ENCODE data around the gene TNFRSF25.
"Not testable (repeated sequence)": the region's sequence is repeated elsewhere in the genome, so short reads cannot be mapped to it uniquely, and the experiment has no call there.

The TNFRSF25 gene

DNA sequence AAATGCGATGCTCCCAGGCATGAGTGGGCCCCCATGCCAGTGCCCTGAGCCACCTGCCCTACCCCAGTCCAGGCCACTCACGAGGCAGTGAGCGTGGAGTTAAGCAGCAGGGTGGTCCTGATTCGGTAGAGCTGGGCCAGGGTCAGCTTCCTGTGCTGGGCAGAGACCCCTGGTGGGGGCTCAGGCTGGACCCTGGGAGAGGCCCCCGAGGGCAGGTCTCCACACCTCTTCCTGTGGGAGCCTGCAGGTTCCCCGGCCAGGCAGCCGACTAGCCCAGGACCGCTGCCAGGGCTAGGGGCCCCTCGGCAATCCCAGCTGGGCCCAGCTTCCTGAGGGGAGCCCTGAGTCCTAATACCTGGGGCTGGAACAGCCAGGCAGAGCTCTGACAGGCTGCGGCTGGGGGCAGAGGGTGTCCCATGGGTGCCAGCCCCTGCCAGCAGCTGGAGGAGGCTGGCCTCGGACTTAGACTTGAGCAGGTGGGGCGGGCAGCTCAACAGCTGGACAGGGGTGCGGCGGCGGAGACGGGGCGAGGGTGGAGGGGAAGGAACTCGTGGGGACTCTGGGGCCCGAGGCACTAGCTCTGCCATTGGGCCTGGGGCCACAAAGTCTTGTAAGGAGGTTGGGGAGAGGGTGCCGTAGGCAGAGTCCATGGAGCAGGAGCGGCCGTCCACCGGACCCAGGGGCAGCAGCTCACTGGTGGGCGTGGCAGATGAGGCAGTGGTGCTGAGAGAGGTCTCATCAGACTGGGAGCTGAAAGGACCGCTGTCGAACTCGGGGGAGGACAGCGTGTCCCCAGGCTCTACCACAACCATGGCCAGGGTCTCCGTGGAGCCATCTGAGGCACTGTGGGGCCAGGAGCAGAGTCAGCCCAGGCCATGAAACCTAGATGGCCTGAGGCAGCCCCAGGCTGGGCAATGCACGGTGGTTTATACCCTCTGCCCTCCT lies 2.0 kb upstream of the TNFRSF25 start:
- no peak for FAIRE-seq

DNA sequence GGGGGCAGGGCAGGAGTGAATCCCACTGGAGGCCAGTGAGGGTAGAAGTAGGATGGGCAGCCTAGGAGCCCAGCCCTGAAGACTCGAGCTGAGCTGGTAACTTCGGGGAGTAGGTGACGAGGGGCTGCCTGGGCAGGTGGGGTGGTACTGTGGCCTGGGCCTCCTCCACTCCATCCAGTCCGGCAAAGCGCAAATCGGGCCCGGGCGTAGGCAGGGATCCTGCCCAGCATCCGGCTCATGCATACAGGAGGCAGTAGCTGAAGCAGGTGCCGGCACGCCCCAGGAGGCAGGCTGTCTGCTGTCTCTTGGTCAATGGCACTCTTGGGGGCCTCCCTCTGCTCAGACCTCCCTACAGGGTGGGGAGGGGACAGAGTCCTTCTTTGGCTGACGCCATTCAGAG lies 1.3 kb upstream of the TNFRSF25 start:
- FAIRE-seq, result no peak

DNA sequence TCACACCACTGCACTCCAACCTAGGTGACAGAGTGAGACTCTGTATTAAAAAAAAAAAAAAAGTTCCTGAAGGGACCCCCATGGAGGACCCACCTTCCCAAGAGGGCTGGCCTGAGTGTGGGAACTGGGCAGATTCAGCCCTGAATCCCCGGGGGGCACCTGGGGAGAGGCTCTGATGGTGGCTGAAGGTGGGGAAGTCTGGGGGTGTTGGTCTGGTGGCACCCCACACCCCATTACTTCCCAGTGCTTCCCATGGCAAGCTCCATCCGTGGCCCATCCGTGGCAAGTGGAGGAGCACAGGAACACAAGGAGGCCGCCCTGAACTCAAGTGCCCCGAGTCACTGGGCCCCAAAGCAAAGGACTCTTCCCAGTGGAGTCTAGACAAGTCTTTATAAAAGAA lies 778 bp upstream of the TNFRSF25 start:
- no peak for FAIRE-seq

DNA sequence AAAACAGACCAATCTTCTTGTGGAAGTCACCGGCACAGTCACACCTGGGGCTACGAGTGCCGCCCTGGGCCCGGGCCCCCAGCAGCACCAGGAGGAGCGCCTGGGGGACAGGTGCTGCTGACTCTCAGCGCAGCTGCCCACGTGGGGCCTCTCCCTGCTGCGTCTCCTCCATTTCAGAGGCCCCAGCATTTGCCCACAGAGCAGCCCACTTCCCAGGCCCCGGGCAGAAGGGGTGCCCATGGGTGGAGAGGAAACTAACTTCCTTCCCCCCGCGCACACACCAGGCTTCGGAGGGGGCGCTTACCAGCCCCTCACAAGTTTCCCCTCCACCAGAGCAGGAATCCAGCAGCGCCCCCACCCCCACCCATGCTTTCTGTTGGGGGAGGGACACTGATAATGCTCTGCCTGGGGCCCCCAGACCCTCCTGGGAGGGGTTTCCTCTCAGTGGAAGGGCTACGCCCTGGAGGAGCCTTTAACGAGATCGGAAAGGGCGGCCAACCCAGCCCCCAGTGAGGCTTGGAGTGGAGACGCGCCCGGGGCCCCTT lies 440 bp downstream of the TNFRSF25 start:
- no peak for FAIRE-seq

DNA sequence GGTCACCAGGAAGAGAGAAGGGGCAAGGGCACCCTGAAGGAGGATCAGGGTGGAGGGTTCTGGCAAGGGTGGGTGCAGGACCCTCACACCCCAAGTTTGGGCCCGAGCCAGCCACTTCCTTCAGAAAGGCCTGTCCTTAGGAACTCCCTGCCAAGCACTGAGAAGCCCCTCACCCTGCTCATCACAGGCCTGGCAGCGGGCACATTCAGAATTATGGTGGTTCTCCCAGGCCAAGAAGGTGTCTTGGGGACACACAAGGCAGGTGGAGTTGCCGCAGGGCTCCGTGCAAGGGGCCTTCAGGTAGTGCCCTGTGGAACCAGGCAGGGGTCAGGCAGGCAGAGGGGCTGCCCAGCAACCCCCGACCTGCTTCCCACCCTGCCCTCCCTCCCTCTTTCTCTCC lies 1.1 kb downstream of the TNFRSF25 start:
- no peak for FAIRE-seq

DNA sequence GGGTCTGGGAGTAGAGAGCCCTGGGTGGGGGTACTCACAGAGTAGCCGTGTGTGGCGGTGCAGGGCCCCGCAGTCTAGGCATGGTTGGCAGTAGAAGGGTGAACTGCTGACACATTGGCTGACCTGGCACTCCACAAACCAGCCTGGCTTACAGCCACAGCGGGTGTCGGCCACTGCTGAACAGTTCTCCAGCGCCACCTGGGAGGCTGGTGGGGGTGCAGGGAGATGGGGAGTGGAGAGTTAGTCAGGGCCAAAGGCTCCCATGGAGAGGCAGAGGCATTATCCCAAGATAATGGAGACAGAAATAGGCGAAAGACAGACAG lies 1.5 kb downstream of the TNFRSF25 start:
- no peak for FAIRE-seq

DNA sequence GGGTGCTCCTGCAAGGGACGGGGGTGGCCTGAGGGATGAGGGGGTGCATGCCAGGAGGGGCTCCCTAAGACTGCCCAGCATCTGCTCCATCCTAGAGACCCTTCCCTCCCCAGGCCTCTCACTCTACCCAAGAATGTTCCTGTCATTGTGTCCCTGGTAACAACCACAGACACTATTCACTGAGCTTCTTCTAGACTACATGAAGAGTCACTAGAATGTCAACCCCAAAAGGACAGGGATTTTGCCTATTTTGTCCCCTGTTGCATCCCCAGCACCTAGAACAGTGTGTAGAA lies 2.9 kb downstream of the TNFRSF25 start:
- FAIRE-seq, result no peak

DNA sequence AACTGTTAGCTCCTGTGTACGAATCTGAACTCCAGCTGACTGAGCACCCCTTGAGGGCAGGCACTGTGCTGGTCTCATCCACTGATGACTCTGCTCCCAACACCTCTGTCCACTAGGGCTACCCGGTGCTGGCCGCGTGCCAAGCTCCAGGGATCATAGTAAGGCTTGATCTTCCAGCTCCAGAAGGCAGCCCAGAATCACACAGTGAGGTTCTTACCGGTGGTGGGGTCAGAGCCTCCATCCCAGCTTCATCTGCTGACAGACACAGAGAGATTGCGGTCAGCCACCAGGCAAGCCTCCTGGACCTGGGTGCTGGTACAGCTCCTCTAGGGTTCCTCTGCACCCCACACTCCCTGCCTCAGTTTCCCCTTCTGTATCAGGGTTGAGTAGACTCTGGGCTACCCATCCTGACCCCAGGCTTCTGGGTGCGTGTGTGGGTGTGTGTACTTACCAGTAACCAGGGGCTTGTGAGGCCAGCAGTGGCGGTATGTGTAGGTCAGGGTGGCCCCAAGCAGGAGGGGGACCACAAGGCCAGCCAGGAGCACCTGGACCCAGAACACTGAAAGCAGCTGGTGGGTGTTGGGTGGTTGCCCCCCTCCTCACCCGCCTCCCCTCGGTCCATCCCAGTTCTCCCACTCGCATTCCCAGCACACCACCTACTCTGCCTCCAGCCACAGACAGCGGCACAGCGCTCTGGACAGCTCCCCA lies 3.4 kb downstream of the TNFRSF25 start:
- no peak for FAIRE-seq

DNA sequence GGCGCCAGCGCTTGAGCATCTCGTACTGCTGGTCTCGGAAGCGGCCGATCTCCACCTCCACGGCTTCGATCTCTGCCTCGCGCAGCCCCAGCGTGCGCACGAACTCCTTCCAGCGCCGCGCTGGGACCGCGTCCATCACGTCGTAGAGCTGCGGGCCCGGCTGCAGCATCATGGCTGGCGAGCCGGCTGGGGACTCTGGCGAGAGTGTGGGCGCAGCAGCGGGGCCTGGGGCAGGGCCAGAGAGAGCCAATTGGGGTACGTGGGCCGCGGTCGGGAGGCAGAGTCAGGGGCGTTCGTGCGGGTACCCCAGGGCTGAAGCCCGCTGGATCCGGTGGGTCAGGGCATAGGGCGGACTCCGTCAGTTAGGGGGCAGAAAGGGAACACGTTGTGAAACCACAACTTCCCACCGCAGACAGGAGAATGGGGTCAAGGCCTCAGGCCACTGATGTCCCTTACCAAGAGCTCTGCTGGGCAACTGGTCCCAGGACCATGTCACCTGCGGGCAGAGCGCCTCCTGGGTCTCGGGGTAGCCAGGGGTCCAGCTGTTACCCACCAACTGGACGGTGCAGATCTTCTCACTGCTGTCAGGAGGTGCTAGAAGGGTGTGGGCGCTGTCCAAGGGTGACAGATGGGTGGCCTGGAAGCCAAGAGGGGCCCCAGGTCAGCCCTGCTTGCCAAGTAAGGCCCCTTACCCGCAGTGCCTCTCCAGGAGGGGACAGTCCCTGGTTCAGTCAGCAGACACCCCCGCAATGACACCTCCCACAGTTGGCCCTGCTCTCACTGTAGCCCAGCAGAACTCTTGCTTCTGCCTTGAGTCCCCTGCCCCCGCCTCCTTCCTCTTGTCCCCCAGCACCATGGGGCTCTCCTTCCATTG lies 4.2 kb downstream of the TNFRSF25 start:
- FAIRE-seq, result no peak

DNA sequence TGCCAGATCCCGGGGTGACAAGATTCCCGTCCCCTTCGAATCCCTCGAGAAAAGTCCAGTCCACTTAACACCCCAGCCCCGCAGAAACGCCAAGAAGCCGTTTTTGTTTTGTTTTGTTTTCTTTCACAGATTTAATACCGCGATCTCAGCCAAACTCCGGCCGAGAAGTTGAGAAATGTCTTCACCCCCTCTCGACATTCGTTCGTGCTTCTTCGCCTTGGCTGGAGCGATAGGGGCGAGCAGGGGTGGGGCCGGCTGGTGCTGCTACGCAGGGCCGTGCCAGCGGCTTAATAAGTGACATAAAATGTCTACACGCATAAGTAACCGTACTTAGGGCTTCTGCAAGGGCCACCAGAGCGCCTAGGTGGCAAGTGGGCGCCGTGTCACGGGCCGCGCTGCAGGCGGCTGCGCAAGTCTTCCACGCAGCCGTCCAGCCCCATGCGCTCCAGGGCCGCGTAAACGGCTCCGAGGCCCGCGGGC lies 4.9 kb downstream of the TNFRSF25 start:
- FAIRE-seq, result no peak

DNA sequence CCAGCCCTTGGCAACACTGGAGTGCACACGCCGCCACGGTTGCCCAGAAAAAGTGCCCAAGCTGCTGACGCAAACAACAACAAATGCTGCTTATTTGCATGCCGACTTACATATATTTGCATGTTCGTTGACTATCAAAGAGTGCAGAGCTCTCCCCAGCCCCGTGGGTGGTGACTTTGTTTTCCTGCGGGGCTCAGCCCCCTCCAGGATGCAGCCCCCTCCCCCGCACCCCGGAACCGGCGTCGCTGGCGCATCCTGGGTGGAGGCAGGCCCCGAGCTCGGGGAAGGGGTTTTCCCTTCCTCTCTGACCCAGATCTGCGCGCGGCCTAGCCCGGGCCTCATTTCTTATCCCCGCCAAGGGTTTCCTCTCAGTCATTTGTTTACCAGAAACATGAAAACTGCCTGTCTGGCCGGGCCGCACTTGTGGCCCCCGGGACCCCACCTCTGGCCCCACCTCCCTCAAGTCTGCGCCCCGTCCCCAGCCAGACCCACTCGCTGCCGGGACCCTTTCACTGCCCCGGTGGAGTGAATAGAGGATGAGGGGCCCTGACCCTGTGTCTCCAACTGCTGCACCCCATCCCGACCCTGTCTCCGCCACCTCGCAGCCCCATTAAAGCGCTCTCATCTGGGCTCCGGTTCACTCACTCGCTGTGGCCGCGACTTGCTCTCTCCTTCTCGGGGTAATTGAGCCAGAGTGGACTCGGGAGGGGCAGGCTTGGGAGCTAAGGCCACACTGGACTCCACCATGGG lies 5.5 kb downstream of the TNFRSF25 start:
- FAIRE-seq, result no peak

DNA sequence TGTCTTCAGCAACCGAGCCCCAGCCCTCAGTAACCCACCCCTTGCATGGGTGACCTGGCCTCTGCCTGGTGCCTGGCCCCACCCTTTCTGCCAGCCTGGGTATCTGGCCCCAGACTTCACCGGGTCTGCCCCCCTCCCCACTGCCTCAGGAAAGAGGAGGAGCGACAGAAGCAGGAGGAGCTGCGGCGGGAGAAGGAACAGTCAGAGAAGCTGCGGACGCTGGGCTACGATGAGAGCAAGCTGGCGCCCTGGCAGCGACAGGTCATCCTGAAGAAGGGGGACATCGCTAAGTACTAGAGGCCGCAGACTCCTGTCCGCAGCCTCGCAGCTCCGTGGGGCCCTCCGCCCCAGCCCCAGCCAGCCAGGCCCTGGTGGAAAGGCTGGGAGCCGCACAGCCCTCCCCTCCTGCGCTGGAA lies 6.1 kb downstream of the TNFRSF25 start:
- no peak for FAIRE-seq

DNA sequence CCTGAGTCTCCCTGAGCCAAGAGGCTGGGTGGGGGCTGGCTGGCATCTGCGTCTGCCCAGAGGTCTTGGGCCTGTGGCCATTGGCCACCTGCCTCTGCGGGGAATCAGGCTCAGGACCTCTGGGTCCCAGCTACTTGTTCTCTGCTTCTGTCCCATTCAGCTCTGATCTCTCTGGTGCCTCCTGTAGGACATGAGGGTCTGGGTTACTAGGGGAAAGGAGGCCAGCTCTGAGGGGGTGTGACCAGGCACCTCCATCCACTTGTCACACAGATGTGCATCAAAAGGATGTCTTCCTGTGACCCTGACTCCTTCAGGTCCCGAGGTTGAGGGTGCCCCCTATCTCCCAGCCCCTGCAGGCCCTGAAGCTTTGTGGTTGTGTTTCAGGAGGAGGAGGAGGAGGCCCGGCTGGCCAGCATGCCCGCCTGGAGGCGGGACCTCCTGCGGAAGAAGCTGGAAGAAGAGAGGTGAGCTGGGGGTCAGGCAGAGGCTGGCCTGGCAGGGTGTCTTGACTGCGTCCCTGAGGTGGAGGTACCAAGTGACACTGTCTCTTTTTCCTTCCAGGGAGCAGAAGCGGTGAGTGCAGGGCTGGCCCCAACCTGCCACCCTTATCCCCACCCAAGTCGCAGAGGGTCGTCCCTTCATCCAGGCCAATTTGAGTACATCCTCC lies 9.0 kb downstream of the TNFRSF25 start:
- no peak for FAIRE-seq

DNA sequence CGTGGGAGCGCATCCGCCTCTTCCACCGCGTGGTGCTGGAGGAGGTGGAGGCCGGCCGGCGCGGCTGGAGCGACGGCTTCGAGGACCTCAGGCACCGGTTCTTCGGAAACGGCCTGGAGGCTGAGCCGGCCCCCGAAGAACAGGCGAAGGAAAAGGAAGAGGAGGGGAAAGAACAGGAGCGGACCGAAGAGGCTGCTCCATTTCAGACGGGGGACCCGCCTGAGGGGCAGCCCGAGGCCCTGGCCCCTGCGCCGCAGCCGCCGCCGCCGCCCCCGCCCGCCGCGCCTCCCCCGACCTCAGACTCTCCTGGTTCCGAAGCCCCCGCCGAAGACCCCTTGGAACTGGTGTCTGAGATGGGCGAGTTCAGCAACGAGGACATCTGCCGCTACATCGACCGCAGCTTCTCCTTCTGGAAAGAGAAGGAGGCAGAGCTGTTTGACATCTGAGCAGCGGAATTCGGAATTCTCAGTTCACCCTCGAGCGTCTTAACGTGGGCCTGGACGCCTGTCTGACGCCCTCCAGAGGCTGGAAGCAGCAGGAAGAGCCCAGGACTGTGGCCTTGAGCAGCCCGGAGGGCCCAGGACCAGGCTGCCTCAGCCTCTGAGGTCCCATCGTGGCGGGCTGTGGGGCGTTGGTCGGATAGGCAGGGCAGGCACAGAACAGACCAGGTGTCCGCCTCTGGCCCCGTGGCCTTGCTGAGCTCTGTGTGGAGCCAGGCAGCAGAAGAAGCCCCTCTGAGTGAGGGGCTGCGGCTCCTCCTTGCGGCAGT lies 10.0 kb downstream of the TNFRSF25 start:
- not testable (repeated sequence) for FAIRE-seq

DNA sequence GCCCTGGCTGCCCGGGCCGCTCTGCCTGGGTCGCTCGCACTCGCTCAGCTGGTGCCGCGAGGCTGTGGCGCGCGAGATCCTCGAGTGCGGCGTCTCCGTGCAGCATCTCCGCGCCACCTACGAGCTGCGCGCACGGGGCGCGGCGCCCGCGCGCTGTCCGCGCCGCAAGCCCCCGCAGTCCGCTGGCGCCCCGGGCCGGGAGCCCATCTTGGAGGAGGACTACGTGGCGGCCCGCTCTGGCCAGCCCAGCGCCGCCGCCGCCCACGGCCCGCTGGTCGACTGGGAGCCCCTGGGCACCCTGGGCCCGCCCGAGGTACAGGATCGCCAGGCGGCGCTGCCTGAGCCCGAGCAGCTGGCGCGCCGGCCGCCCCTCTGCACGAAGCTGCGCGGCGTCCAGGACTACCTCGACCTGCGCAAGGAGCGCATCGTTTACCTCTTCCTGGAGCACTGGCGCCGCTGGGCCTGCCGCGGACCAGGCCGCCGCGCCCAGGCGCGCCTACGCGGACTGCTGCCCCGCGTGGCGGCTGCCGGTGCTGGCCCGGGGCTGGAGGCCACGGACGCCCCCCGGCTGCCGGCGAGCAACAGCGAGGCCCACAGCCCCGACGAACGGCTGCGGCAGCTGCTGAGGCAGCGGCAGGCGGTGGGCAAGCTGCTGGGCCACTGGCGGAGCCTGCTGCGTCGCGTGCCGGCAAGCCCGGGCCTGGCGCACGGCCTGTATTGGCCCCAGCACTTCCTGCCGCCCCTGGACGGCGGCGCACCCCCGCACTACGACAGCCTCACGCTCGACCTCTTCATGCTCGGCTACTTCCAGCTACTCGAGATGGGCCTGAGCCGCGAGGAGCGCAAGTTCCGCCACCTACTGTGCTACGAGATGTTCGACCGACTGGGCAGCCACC lies 10.9 kb downstream of the TNFRSF25 start:
- no peak for FAIRE-seq

DNA sequence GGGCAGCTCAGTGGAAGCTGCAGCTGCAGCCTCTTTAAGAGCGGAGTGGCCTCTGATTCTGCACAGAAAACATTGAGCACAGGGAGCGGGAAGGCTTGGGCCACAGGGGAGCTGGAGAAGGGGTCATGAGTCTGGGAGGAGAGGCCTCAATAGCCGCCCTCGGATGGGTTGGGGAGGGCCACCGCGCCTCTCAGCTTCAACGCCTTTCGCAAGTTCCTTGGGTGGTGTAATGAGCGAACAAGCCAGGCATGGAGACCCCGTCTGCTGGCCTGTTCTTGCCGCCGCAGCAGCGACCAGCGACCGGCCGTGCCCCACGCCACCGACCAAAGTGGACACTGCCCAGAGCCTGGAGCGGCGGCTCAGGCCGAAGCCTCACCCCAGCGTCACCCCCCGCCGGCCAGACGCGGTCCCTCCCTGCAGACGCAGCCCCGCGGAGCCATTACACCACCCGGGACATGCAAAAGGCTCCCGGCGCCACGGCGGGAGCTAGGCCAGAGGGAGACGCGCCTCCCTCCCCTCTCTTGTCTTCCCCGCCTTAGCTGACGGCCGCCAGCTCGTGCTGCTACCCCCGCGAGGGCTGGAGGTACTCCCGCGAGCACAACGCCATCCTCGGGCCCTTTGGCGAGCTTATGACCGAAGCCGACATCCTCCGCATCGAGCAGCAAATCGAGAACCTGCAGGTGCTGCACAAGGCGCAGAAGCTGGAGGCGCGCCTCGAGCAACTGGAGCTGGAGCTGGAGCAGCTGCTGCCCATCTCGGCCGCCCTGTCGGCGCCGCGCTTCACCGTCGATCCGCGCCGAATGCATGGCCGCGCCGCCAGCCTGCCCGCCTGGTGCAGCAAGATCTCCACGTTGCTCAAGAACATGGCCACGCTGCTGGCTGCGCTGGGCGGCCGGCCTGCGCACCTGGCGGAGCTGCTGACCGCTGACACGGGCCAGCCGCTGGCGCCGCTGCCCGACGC lies 11.8 kb downstream of the TNFRSF25 start:
- not testable (repeated sequence) for FAIRE-seq

DNA sequence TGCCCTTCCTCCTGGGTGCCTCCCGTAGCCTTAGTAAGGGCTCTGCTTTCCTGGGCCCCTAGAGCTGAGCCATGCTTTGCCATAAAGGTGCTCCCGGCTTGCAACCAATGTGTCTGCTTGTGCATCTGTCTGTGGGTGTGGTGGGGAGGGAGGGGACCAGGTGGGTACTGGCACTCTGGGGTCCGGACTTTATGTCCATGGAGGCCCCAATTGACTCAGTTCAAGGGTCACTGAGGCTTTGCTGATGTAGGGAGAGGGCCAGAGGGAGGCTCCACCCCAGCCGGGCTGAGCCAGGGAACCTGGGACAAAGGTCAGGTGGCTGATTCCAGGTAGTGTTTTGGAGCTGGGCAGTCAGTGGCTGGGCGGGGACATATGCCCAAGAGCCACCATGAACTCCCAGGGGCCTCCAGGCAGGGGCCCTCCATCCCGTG lies 15.0 kb downstream of the TNFRSF25 start:
- no peak for FAIRE-seq

DNA sequence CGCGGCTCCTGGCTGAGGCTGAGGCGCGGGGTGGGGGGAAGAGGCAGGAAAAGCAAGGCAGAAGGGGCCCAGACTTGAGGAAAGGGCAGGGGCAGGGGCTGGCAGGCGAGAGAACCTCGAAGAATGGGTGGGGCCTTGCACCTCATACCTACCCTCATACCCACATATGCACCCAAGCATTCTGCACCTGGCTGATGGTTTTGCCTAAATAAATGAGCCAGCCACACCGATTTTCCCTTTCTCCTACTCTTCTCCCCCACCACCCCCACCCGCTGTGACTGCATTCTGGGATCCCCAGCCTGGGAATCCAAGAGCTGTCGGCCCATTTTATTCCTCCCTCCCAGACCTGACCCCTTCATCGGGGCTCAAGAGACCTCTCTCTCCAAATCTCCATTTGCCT lies 15.5 kb downstream of the TNFRSF25 start:
- not testable (repeated sequence) for FAIRE-seq
